Smooth muscle cell (in vitro differentiated cells): ENCODE data around the gene NUP85. TPM values are rescaled to one million over a fixed set of nuclear protein-coding genes. Genes with fewer than 3 reads are reported as not detected.

Experiments
- DNase-seq: peaks from one replicate; lab custom pipeline; 2025; ENCODE audit not compliant: unreplicated experiment; lab: John Stamatoyannopoulos, UW
- H2AFZ ChIP-seq: fragments of 200-600 bp; sonication (generic); 2 replicates; pipeline ENCODE4 v1.6.0; 2016; ENCODE audit warnings: antibody characterized with exemption, low read depth, mild to moderate bottlenecking
- H3F3A ChIP-seq: fragments of 200-600 bp; sonication (generic); 2 replicates; pipeline ENCODE4 v1.6.0; 2017; ENCODE audit warnings: antibody characterized with exemption, low read depth
- H3K27ac ChIP-seq: fragments of 200-600 bp; sonication (generic); 2 replicates; pipeline ENCODE4 v1.5.1; 2016; ENCODE audit warnings: low read depth, mild to moderate bottlenecking
- H3K27me3 ChIP-seq: fragments of 200-600 bp; sonication (generic); 2 replicates; pipeline ENCODE4 v1.6.1; 2016; ENCODE audit warnings: low read depth, mild to moderate bottlenecking
- H3K36me3 ChIP-seq: fragments of 200-600 bp; sonication (generic); 2 replicates; pipeline ENCODE4 v1.5.1; 2016; ENCODE audit warnings: low read depth
- H3K4me1 ChIP-seq: fragments of 200-600 bp; sonication (generic); 2 replicates; pipeline ENCODE4 v1.5.1; 2016; ENCODE audit warnings: low read depth
- H3K4me2 ChIP-seq: fragments of 200-600 bp; sonication (generic); 2 replicates; pipeline ENCODE4 v1.6.0; 2016; ENCODE audit warnings: mild to moderate bottlenecking
- H3K4me3 ChIP-seq: fragments of 200-600 bp; sonication (generic); 2 replicates; pipeline ENCODE4 v1.5.1; 2016; ENCODE audit warnings: mild to moderate bottlenecking
- H3K79me2 ChIP-seq: fragments of 200-600 bp; sonication (generic); 2 replicates; pipeline ENCODE4 v1.6.0; 2016; ENCODE audit warnings: low read depth, mild to moderate bottlenecking
- H3K9ac ChIP-seq: fragments of 200-600 bp; sonication (generic); 2 replicates; pipeline ENCODE4 v1.6.0; 2016; ENCODE audit warnings: low read depth
- H3K9me3 ChIP-seq: fragments of 200-600 bp; sonication (generic); replicated peaks from 2 replicates; pipeline ENCODE4 v1.5.1; 2016; ENCODE audit warnings: low read depth
- H4K20me1 ChIP-seq: fragments of 200-600 bp; sonication (generic); 2 replicates; pipeline ENCODE4 v1.6.0; 2016; ENCODE audit warnings: low read depth
- WGBS: methylation state at CpG from one replicate; pipeline ENCODE4 v1.1.7; 2016; ENCODE audit warnings: low lambda C conversion rate; 5-methylcytosine and 5-hydroxymethylcytosine counted together
- polyA plus RNA-seq: library from polyadenylated mRNA; unstranded; fragments of >200 nt; fragmentation: Nextera tagmentation; extraction: Ambion mirVana; gene quantifications from 2 replicates; pipeline ENCODE4 v1.2.1, GENCODE V29; 2016
- total RNA-seq: library from RNA; depleted of rRNA; stranded (reverse); fragments of >200 nt; gene quantifications from 2 replicates; pipeline ENCODE4 v1.2.3, GENCODE V29; 2014
- TF ChIP-seq, protein P1 (sequence below): fragments of 200-600 bp; sonication (generic); IDR thresholded peaks from 2 replicates; pipeline ENCODE4 v1.5.1; 2017; ENCODE audit warnings: borderline replicate concordance, mild to moderate bottlenecking, antibody characterized with exemption; ENCODE audit not compliant: insufficient read depth, poor library complexity, severe bottlenecking

Gene NUP85
- total and polyA plus RNA-seq, 2 experiments from 2014 or later: 24.0 to 43.2 TPM

DNA sequence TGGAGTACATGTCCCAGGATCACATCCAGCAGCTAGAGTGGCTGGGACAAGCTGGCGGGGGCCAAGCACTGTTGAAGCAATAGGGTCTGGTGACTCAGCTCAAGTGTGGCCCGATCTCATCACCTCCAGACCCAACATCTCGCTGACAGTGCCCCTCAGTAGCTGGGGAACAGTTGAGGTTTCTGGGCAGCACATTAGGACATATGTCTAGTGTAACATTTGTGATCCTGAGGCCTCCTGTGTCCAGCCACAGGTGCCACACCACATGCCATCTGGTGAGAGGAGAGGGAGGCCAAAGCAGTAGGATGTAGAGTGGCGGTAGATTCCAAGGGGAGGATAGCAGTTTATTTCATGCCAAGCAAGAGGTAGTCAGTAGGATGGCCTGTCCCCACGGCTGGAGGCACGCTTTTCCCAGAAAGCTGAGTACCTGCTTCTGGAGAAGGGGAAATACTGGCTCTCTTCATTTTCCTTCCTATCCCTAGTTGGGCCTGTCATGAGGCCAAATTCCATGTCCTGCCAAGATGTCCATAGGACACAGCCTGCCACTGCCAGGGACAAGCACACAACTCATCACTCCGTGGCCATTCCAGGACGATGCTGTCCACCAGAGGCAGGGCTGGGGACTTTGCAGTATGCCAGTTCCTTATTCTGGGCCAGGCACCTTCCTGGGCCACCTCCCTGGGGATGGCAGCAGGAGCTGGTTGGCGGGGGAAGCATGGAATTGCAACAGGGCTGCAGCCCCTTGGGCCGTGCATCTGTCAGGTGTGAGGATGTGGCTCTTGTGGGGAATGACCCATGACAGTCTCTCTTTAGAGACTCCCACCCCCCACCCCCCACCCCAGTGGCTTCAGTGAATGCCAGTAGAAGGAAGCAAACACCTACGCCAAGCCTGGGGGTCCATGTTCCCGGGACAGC is 31.9 kb downstream of the NUP85 start:
- no peaks in the 10 kb centered on the region for H3K79me2 ChIP-seq
- no peak for DNase-seq
- peaks cover 7% of the 10 kb centered on the region for H4K20me1 ChIP-seq
- TF ChIP-seq, protein P1, sequence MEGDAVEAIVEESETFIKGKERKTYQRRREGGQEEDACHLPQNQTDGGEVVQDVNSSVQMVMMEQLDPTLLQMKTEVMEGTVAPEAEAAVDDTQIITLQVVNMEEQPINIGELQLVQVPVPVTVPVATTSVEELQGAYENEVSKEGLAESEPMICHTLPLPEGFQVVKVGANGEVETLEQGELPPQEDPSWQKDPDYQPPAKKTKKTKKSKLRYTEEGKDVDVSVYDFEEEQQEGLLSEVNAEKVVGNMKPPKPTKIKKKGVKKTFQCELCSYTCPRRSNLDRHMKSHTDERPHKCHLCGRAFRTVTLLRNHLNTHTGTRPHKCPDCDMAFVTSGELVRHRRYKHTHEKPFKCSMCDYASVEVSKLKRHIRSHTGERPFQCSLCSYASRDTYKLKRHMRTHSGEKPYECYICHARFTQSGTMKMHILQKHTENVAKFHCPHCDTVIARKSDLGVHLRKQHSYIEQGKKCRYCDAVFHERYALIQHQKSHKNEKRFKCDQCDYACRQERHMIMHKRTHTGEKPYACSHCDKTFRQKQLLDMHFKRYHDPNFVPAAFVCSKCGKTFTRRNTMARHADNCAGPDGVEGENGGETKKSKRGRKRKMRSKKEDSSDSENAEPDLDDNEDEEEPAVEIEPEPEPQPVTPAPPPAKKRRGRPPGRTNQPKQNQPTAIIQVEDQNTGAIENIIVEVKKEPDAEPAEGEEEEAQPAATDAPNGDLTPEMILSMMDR: no peak
- no peak overlapping the region for H3K4me2 ChIP-seq
- WGBS: 96% methylated on average over 12 of the region's 12 CpGs
- H3F3A ChIP-seq: peaks cover 8% of the 10 kb centered on the region
- no peak overlapping the region for H3K9ac ChIP-seq
- H3K9me3 ChIP-seq: no peaks in the 10 kb centered on the region
- no peak overlapping the region for H3K4me3 ChIP-seq
- no peaks in the 10 kb centered on the region for H3K27me3 ChIP-seq
- H2AFZ ChIP-seq: no peak overlapping the region
- H3K36me3 ChIP-seq: no peaks in the 10 kb centered on the region
- no peak overlapping the region for H3K27ac ChIP-seq
- H3K4me1 ChIP-seq: no peaks in the 10 kb centered on the region

DNA sequence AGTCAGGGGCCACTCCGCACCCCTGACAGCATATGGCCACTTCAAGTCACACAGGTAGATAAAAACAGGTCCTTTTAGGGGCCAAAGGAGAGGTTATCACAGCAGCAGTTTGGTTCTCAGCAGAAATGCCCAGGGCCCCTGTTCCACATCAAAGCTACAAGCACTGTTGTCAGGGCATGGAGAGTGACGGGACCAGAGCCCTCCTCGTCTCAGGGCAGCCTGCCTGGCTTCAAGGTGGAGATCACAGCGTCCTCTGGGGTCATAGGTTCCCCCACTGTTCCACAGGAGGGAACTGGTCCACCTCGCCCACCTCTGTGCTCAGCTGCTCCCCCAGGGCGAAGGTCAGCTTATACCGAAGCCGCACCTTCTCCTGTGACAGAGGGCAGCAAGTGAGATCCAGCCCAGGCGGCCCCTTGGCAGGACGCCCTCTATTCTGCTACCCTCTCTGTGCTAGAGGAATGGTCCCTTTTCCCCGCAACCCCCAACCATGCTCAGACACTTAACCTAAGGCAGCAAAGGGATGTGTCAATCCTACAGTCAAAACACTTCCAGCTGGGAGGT is 32.6 kb downstream of the NUP85 start:
- Histone ChIP-seq H3K4me2 (no peak overlapping the region), H3K4me1 (no peaks in the 10 kb centered on the region), H3K36me3 (no peaks in the 10 kb centered on the region), H3K9ac (no peak overlapping the region), H3K9me3 (no peaks in the 10 kb centered on the region), H3K4me3 (no peak overlapping the region), H3F3A (peaks cover 8% of the 10 kb centered on the region), H2AFZ (no peak overlapping the region), H3K27ac (no peak overlapping the region), H3K27me3 (no peaks in the 10 kb centered on the region), H4K20me1 (peaks cover 7% of the 10 kb centered on the region), H3K79me2 (no peaks in the 10 kb centered on the region)
- DNase-seq: no peak
- TF ChIP-seq, protein P1: no peak
- WGBS: 95% methylated on average over 11 of the region's 11 CpGs

DNA sequence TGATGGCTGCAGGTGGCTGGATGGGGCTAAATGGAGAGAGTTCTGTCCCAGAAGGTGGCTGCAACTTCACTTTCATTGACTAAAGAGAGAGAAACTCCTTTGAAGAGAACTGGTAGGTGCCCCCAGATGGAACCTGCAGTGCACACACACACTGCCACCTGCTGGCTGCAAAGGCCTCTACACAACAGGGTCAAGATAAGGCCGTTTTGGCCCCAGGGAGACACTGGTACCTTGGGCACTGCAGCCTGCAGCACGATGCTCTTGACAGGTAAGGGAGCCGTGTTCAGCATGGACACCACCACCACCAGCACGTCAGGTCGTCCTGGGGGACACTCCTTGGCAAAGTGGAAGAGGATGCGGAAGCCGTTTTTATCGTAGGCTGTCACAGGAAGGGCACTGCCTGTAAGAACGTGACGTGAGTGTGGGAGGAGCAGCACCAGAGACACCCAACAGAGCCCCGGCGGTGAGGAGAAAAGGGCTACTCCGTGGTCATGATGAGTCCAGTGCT is 33.3 kb downstream of the NUP85 start:
- H3K79me2 ChIP-seq: no peaks in the 10 kb centered on the region
- no peak overlapping the region for H3K4me3 ChIP-seq
- H3K4me2 ChIP-seq: no peak overlapping the region
- no peaks in the 10 kb centered on the region for H3K27me3 ChIP-seq
- H3K9me3 ChIP-seq: no peaks in the 10 kb centered on the region
- DNase-seq: no peak
- no peaks in the 10 kb centered on the region for H3K4me1 ChIP-seq
- no peaks in the 10 kb centered on the region for H3K36me3 ChIP-seq
- H2AFZ ChIP-seq: no peak overlapping the region
- WGBS: 79% methylated on average over 13 of the region's 13 CpGs
- H3K27ac ChIP-seq: no peak overlapping the region
- peaks cover 7% of the 10 kb centered on the region for H4K20me1 ChIP-seq
- no peak overlapping the region for H3K9ac ChIP-seq
- TF ChIP-seq, protein P1: peak; percentile 72
- H3F3A ChIP-seq: peaks cover 8% of the 10 kb centered on the region
